ENCODE data around the gene GNB4. TPM values are rescaled to one million over a fixed set of nuclear protein-coding genes. Genes with fewer than 3 reads are reported as not detected.

GNB4 gene
- total and polyA plus RNA-seq, 10 of the 15 experiments (the other 5 are each of a cell fraction or from before 2014, with no cell fraction given): 0.14 to 3.4 (median 1.8) TPM

DNA sequence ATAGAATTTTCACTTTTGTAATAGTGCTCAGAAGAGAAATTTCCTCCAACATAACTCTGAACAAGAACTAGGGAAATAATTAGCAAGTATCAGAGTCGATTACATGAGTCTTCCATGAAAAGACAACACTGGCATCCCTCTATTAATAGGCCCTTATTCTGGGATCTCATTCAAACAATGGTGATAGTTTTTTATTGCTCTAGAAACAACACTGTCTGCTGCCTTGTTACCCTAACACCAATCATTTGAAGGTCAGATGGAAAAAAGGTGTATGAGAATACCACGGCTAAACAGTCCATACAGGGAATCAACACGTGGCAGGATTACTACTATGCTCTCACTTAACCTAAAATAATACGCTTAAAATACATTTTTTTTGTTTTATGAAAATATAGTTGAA lies 35.9 kb downstream of the GNB4 start (continued):
- TF ChIP-seq, protein P1, sequence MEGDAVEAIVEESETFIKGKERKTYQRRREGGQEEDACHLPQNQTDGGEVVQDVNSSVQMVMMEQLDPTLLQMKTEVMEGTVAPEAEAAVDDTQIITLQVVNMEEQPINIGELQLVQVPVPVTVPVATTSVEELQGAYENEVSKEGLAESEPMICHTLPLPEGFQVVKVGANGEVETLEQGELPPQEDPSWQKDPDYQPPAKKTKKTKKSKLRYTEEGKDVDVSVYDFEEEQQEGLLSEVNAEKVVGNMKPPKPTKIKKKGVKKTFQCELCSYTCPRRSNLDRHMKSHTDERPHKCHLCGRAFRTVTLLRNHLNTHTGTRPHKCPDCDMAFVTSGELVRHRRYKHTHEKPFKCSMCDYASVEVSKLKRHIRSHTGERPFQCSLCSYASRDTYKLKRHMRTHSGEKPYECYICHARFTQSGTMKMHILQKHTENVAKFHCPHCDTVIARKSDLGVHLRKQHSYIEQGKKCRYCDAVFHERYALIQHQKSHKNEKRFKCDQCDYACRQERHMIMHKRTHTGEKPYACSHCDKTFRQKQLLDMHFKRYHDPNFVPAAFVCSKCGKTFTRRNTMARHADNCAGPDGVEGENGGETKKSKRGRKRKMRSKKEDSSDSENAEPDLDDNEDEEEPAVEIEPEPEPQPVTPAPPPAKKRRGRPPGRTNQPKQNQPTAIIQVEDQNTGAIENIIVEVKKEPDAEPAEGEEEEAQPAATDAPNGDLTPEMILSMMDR (IDR thresholded peaks at IDR 0.05 in 2 of 3, conservative IDR thresholded peaks at IDR 0.05 in 1 of 3; ENCODE audit: control insufficient read depth in 2 of 3, extremely low read depth in 1 of 3, insufficient read depth in 1 of 3, low read depth in 3 of 3, low read length in 3 of 3): no peak
- TF ChIP-seq DPF2 (IDR thresholded peaks at IDR 0.05) (no peak), PAX5 (IDR thresholded peaks at IDR 0.05; ENCODE audit: borderline replicate concordance, low read depth, low read length) (no peak), MAX (IDR thresholded peaks at IDR 0.05; ENCODE audit: low read depth, low read length) (no peak), CBFB (IDR thresholded peaks at IDR 0.05; ENCODE audit: low read depth) (no peak), PML (IDR thresholded peaks at IDR 0.05; ENCODE audit: low read length) (no peak), TAF1 (IDR thresholded peaks at IDR 0.05; ENCODE audit: borderline replicate concordance, low read depth, low read length) (no peak), E2F4 (IDR thresholded peaks at IDR 0.05; ENCODE audit: low read depth, low read length) (no peak), NFYA (IDR thresholded peaks at IDR 0.05; ENCODE audit: borderline replicate concordance, low read depth, low read length) (no peak), ASH2L (IDR thresholded peaks at IDR 0.05; ENCODE audit: borderline replicate concordance, low read depth) (no peak), SMC3 (IDR thresholded peaks at IDR 0.05; ENCODE audit: borderline replicate concordance, low read length) (no peak)
- TF ChIP-seq, protein P2, sequence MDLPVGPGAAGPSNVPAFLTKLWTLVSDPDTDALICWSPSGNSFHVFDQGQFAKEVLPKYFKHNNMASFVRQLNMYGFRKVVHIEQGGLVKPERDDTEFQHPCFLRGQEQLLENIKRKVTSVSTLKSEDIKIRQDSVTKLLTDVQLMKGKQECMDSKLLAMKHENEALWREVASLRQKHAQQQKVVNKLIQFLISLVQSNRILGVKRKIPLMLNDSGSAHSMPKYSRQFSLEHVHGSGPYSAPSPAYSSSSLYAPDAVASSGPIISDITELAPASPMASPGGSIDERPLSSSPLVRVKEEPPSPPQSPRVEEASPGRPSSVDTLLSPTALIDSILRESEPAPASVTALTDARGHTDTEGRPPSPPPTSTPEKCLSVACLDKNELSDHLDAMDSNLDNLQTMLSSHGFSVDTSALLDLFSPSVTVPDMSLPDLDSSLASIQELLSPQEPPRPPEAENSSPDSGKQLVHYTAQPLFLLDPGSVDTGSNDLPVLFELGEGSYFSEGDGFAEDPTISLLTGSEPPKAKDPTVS (IDR thresholded peaks at IDR 0.05; ENCODE audit: low read depth, low read length): no peak
- TF ChIP-seq, protein P3, sequence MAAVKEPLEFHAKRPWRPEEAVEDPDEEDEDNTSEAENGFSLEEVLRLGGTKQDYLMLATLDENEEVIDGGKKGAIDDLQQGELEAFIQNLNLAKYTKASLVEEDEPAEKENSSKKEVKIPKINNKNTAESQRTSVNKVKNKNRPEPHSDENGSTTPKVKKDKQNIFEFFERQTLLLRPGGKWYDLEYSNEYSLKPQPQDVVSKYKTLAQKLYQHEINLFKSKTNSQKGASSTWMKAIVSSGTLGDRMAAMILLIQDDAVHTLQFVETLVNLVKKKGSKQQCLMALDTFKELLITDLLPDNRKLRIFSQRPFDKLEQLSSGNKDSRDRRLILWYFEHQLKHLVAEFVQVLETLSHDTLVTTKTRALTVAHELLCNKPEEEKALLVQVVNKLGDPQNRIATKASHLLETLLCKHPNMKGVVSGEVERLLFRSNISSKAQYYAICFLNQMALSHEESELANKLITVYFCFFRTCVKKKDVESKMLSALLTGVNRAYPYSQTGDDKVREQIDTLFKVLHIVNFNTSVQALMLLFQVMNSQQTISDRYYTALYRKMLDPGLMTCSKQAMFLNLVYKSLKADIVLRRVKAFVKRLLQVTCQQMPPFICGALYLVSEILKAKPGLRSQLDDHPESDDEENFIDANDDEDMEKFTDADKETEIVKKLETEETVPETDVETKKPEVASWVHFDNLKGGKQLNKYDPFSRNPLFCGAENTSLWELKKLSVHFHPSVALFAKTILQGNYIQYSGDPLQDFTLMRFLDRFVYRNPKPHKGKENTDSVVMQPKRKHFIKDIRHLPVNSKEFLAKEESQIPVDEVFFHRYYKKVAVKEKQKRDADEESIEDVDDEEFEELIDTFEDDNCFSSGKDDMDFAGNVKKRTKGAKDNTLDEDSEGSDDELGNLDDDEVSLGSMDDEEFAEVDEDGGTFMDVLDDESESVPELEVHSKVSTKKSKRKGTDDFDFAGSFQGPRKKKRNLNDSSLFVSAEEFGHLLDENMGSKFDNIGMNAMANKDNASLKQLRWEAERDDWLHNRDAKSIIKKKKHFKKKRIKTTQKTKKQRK (IDR thresholded peaks at IDR 0.05; ENCODE audit: low read depth, low read length): no peak

Measured in GM12878 (cell line).